ENCODE measurements around the gene CDH15.

CDH15 gene

GRCh38 chr16:89140981-89141883 is 30.3 kb upstream of the CDH15 start:
- Histone ChIP-seq H3K4me3 (ENCODE audit: insufficient read depth, low read depth, low read length) (no peak overlapping the region), H3K4me1 (ENCODE audit: control insufficient read depth, insufficient read depth, low read length) (no peaks in the 10 kb centered on the region), H3K36me3 (ENCODE audit: control insufficient read depth, insufficient read depth, low read length) (peaks cover 3% of the 10 kb centered on the region), H3K27ac (ENCODE audit: insufficient read depth, low read depth, low read length, poor library complexity, severe bottlenecking) (no peak overlapping the region), H3K9me3 (ENCODE audit: control insufficient read depth, low read length) (no peaks in the 10 kb centered on the region), H3K27me3 (ENCODE audit: control insufficient read depth, insufficient read depth, low read length, poor library complexity, severe bottlenecking) (no peaks in the 10 kb centered on the region)
- 96% methylated on average over 31 of the region's 31 CpGs for WGBS, 2 experiments

- no peak overlapping the region for H3K27ac ChIP-seq (ENCODE audit: insufficient read depth, low read depth, low read length, poor library complexity, severe bottlenecking)
- peaks cover 3% of the 10 kb centered on the region for H3K36me3 ChIP-seq (ENCODE audit: control insufficient read depth, insufficient read depth, low read length)
- H3K9me3 ChIP-seq (ENCODE audit: control insufficient read depth, low read length): no peaks in the 10 kb centered on the region
- no peaks in the 10 kb centered on the region for H3K4me1 ChIP-seq (ENCODE audit: control insufficient read depth, insufficient read depth, low read length)
- WGBS, 2 experiments: 94 to 96% methylated on average over 13 of the region's 13 CpGs
- no peak overlapping the region for H3K4me3 ChIP-seq (ENCODE audit: insufficient read depth, low read depth, low read length)
- H3K27me3 ChIP-seq (ENCODE audit: control insufficient read depth, insufficient read depth, low read length, poor library complexity, severe bottlenecking): no peaks in the 10 kb centered on the region
Observed at GRCh38 chr16:89141884-89142267, 29.7 kb upstream of the CDH15 start.

DNA sequence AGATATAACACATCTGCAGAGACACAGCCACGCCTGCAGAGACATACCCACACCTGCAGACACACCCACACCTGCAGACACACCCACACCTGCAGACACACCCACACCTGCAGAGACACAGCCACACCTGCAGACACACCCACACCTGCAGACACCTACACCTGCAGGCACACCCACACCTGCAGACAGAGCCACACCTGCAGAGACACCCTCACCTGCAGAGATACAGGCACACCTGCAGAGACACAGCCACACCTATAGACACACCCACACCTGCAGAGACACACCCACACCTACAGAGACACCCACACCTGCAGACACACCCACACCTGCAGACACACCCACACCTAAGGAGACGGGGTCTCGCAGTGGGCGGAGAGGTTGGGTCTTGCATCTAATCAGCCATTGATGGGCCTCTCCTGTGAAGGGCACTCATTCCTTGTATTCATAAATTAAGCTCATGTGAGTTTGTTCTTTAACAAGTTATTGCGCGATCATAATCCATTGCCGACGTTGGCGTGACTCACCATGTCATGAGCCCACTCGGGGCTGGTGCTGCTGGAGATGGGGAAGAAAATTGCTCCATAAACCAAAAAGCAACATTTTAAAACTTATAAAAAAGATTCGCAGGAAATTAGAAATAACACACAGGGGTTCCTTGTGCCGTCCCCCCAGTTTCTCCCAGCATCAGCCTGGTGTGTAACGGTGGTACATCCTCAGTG is 28.9 kb upstream of the CDH15 start:
- Histone ChIP-seq H3K4me3 (ENCODE audit: insufficient read depth, low read depth, low read length) (no peak overlapping the region), H3K36me3 (ENCODE audit: control insufficient read depth, insufficient read depth, low read length) (peaks cover 3% of the 10 kb centered on the region), H3K9me3 (ENCODE audit: control insufficient read depth, low read length) (no peaks in the 10 kb centered on the region), H3K4me1 (ENCODE audit: control insufficient read depth, insufficient read depth, low read length) (no peaks in the 10 kb centered on the region), H3K27ac (ENCODE audit: insufficient read depth, low read depth, low read length, poor library complexity, severe bottlenecking) (no peak overlapping the region), H3K27me3 (ENCODE audit: control insufficient read depth, insufficient read depth, low read length, poor library complexity, severe bottlenecking) (no peaks in the 10 kb centered on the region)
- 95 to 96% methylated on average over 13 of the region's 13 CpGs for WGBS, 2 experiments

DNA sequence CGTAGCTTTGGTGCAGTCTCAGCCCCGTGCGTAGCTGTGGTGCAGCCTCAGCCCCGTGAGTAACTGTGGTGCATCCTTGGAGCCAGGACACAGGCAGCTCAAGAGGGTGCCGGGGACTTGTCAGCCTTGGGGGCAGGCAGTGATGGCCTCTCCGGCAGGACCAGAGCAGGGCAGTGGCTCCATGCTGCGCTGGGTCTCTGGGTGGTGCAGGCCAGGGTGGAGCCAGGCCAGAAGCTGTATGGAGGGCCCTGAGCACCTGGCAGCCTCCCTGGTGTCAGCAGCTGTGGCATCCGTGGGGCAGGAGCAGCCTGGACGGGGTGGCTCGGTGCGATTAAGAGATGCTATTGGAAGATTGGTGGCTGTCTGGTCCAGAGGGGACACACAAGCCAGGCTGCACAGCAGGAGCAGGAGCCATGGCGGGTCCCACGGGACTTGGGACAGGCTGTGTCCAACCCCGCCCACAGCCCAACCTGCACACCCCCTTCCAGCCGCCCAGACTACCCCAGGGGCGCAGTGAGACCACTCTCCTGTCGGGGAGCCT is 28.3 kb upstream of the CDH15 start:
- Histone ChIP-seq H3K4me3 (ENCODE audit: insufficient read depth, low read depth, low read length) (no peak overlapping the region), H3K9me3 (ENCODE audit: control insufficient read depth, low read length) (no peaks in the 10 kb centered on the region), H3K4me1 (ENCODE audit: control insufficient read depth, insufficient read depth, low read length) (no peaks in the 10 kb centered on the region), H3K36me3 (ENCODE audit: control insufficient read depth, insufficient read depth, low read length) (peaks cover 3% of the 10 kb centered on the region), H3K27ac (ENCODE audit: insufficient read depth, low read depth, low read length, poor library complexity, severe bottlenecking) (no peak overlapping the region), H3K27me3 (ENCODE audit: control insufficient read depth, insufficient read depth, low read length, poor library complexity, severe bottlenecking) (no peaks in the 10 kb centered on the region)
- 94 to 95% methylated on average over 17 of the region's 17 CpGs for WGBS, 2 experiments

GRCh38 chr16:89143911-89144675 is 27.5 kb upstream of the CDH15 start:
- WGBS, 2 experiments: 94 to 95% methylated on average over 22 of the region's 22 CpGs

DNA sequence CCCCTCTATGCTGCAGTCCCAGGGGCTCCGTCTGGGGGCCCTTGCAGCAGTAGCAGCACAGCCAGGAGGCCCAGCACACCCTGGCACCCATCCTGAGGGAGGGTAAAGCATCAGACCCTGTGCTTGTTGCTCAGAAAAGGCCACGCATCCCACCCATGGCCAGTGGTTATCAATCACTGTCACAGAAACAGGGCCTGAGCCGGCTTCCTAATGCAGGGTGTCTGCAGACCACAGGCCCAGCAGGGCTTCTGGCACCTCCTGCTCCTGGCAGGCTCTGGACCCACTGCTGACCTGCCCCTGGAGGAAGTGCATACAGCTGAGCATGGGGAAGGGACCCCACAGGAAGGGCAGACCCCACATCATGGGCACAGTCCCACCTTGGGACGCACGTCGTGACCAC is 26.9 kb upstream of the CDH15 start:
- 91 to 93% methylated on average over 6 of the region's 6 CpGs for WGBS, 2 experiments
- Histone ChIP-seq H3K36me3 (ENCODE audit: control insufficient read depth, insufficient read depth, low read length) (peaks cover 16% of the 10 kb centered on the region), H3K27me3 (ENCODE audit: control insufficient read depth, insufficient read depth, low read length, poor library complexity, severe bottlenecking) (no peaks in the 10 kb centered on the region), H3K4me1 (ENCODE audit: control insufficient read depth, insufficient read depth, low read length) (no peaks in the 10 kb centered on the region), H3K4me3 (ENCODE audit: insufficient read depth, low read depth, low read length) (no peak overlapping the region), H3K9me3 (ENCODE audit: control insufficient read depth, low read length) (no peaks in the 10 kb centered on the region), H3K27ac (ENCODE audit: insufficient read depth, low read depth, low read length, poor library complexity, severe bottlenecking) (no peak overlapping the region)

More at GRCh38 chr16:89143911-89144675, 27.5 kb upstream of the CDH15 start:
- Histone ChIP-seq H3K4me3 (ENCODE audit: insufficient read depth, low read depth, low read length) (no peak overlapping the region), H3K27me3 (ENCODE audit: control insufficient read depth, insufficient read depth, low read length, poor library complexity, severe bottlenecking) (no peaks in the 10 kb centered on the region), H3K4me1 (ENCODE audit: control insufficient read depth, insufficient read depth, low read length) (no peaks in the 10 kb centered on the region), H3K27ac (ENCODE audit: insufficient read depth, low read depth, low read length, poor library complexity, severe bottlenecking) (no peak overlapping the region), H3K36me3 (ENCODE audit: control insufficient read depth, insufficient read depth, low read length) (peaks cover 10% of the 10 kb centered on the region), H3K9me3 (ENCODE audit: control insufficient read depth, low read length) (no peaks in the 10 kb centered on the region)

DNA sequence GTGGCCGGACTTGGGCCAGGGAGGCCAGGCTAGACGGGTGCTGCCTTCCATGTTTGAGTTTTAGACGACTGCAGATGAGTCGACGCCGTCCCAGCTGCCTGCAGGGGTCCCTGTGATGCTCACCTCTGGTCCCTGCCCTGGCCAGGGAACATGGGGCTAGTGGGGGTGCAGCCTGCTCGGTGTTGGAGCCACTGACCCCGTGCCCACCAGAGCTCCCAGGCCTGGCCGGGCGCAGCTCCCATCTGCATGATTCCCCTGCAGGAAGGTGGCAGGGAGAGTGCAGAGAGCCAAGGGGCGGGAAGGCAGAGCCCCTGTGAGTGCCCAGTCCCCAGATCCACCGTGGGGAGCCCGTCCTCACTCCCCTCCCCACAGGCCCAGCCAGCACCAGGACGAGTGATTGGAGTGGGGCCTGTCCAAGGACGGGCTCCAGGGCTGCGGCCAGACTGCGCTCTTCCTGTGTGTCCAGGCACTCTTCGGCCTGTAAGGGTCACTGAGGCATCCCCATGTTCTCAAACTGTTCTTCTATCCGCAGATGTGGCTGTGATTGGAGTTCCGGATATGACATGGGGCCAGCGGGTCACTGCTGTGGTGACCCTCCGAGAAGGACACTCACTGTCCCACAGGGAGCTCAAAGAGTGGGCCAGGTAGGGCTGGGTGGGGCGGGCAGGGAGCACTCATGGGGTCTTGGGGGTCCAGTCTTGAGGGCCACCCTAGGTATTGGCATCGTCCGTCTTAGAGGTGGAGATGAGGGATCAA is 26.0 kb upstream of the CDH15 start:
- H3K27me3 ChIP-seq (ENCODE audit: control insufficient read depth, insufficient read depth, low read length, poor library complexity, severe bottlenecking): no peaks in the 10 kb centered on the region
- H3K9me3 ChIP-seq (ENCODE audit: control insufficient read depth, low read length): no peaks in the 10 kb centered on the region
- H3K4me1 ChIP-seq (ENCODE audit: control insufficient read depth, insufficient read depth, low read length): no peaks in the 10 kb centered on the region
- H3K36me3 ChIP-seq (ENCODE audit: control insufficient read depth, insufficient read depth, low read length): peaks cover 23% of the 10 kb centered on the region
- H3K4me3 ChIP-seq (ENCODE audit: insufficient read depth, low read depth, low read length): no peak overlapping the region
- H3K27ac ChIP-seq (ENCODE audit: insufficient read depth, low read depth, low read length, poor library complexity, severe bottlenecking): no peak overlapping the region
- WGBS, 2 experiments: 94 to 95% methylated on average over 25 of the region's 25 CpGs

DNA sequence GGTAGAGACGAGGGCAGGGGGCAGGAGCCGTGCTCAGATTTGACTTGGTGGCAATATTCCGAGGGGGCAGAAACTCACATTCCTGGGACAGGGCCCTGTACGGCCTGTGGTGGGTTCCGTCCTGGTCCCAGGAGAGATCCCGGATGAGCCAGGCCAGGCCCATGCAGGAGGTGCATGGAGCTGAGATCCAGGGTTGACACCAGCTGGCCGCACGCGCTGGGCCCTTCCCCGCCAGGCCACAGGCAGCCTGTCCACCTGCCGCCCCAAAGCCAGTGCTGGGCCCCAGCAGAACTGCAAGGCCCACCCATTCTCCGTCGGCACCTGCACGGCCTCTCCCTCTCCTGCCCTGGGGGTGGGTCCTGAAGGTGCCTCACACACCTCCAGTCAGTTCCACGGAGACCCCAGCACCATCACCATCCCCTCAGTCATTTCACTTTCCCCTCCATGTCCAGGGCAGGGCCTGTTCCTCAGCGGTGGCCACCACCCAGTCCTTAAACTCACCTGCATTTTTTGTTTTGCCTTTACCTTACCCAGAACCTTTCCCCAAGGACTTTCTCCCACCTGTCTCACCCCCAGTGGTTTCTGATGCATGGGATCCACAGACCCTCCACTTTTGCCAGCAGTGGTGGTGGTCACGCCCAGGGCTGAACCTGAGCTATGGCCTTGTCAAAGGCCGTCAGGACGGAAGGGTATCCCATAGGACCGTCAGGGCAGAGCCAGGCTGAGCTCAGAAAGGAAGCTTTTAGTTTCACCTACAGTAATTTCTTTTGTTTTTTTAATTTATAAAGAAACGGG is 25.1 kb upstream of the CDH15 start:
- no peaks in the 10 kb centered on the region for H3K9me3 ChIP-seq (ENCODE audit: control insufficient read depth, low read length)
- H3K36me3 ChIP-seq (ENCODE audit: control insufficient read depth, insufficient read depth, low read length): peaks cover 23% of the 10 kb centered on the region
- H3K4me1 ChIP-seq (ENCODE audit: control insufficient read depth, insufficient read depth, low read length): no peaks in the 10 kb centered on the region
- H3K27me3 ChIP-seq (ENCODE audit: control insufficient read depth, insufficient read depth, low read length, poor library complexity, severe bottlenecking): no peaks in the 10 kb centered on the region
- WGBS, 2 experiments: 95 to 96% methylated on average over 21 of the region's 21 CpGs
- no peak overlapping the region for H3K4me3 ChIP-seq (ENCODE audit: insufficient read depth, low read depth, low read length)
- H3K27ac ChIP-seq (ENCODE audit: insufficient read depth, low read depth, low read length, poor library complexity, severe bottlenecking): no peak overlapping the region
